Activated CD8-positive, alpha-beta memory T cell treated with anti-CD3 and anti-CD28 coated beads, Interleukin-2, amount 50 U/mL, for 24 hours (primary cell): ENCODE measurements around the gene CNTN5.

Source experiments
- DNase-seq: peaks from one replicate; pipeline ENCODE4 v3.0.0-alpha.2; 2020; ENCODE audit errors: extremely low read depth

CNTN5 gene

GRCh38 chr11:99170591-99170990 lies 149.8 kb downstream of the CNTN5 start:
- no peak for DNase-seq

GRCh38 chr11:99171330-99171729 lies 150.6 kb downstream of the CNTN5 start:
- no peak for DNase-seq

GRCh38 chr11:99176430-99176829 lies 155.7 kb downstream of the CNTN5 start:
- no peak for DNase-seq

GRCh38 chr11:99177446-99177845 lies 156.7 kb downstream of the CNTN5 start:
- no peak for DNase-seq

- no peak for DNase-seq
Observed at GRCh38 chr11:99184146-99184545, 163.4 kb downstream of the CNTN5 start.

GRCh38 chr11:99188221-99188620 lies 167.5 kb downstream of the CNTN5 start:
- DNase-seq: no peak

- no peak for DNase-seq
Observed at GRCh38 chr11:99192716-99193115, 172.0 kb downstream of the CNTN5 start.

GRCh38 chr11:99197477-99197876 lies 176.7 kb downstream of the CNTN5 start:
- DNase-seq: no peak

GRCh38 chr11:99198215-99198614 lies 177.5 kb downstream of the CNTN5 start:
- DNase-seq: no peak

GRCh38 chr11:99199341-99199740 lies 178.6 kb downstream of the CNTN5 start:
- DNase-seq: no peak

GRCh38 chr11:99200720-99201119 lies 180.0 kb downstream of the CNTN5 start:
- DNase-seq: no peak

- DNase-seq: no peak
Observed at GRCh38 chr11:99208813-99209212, 188.1 kb downstream of the CNTN5 start.

GRCh38 chr11:99229544-99229943 lies 208.8 kb downstream of the CNTN5 start:
- no peak for DNase-seq

- DNase-seq: no peak
Observed at GRCh38 chr11:99234534-99234933, 213.8 kb downstream of the CNTN5 start.

GRCh38 chr11:99238401-99238800 lies 217.7 kb downstream of the CNTN5 start:
- no peak for DNase-seq

GRCh38 chr11:99240192-99241030 lies 219.7 kb downstream of the CNTN5 start:
- no peak for DNase-seq

GRCh38 chr11:99241066-99241465 lies 220.3 kb downstream of the CNTN5 start:
- no peak for DNase-seq

- no peak for DNase-seq
Observed at GRCh38 chr11:99244613-99245012, 223.9 kb downstream of the CNTN5 start.

GRCh38 chr11:99246199-99246598 lies 225.4 kb downstream of the CNTN5 start:
- DNase-seq: no peak

- DNase-seq: no peak
Observed at GRCh38 chr11:99256614-99257013, 235.9 kb downstream of the CNTN5 start.

- no peak for DNase-seq
Observed at GRCh38 chr11:99257131-99257530, 236.4 kb downstream of the CNTN5 start.

GRCh38 chr11:99260696-99261095 lies 239.9 kb downstream of the CNTN5 start:
- DNase-seq: no peak

- DNase-seq: no peak
Observed at GRCh38 chr11:99268886-99269285, 248.1 kb downstream of the CNTN5 start.

- DNase-seq: no peak
Observed at GRCh38 chr11:99271527-99271926, 250.8 kb downstream of the CNTN5 start.
